HG02970 (cell line): Measurements from ENCODE around the gene MANF.
"Not testable (repeated sequence)": the region's sequence is repeated elsewhere in the genome, so short reads cannot be mapped to it uniquely, and the experiment has no call there.

Experiments
- ATAC-seq: cut with Tn5 transposase; IDR thresholded peaks from one replicate; pipeline ENCODE4 v1.9.1; 2021; ENCODE audit warnings: mild to moderate bottlenecking, moderate library complexity, moderate number of reproducible peaks; ENCODE audit not compliant: unreplicated experiment, low FRiP score

MANF gene

DNA sequence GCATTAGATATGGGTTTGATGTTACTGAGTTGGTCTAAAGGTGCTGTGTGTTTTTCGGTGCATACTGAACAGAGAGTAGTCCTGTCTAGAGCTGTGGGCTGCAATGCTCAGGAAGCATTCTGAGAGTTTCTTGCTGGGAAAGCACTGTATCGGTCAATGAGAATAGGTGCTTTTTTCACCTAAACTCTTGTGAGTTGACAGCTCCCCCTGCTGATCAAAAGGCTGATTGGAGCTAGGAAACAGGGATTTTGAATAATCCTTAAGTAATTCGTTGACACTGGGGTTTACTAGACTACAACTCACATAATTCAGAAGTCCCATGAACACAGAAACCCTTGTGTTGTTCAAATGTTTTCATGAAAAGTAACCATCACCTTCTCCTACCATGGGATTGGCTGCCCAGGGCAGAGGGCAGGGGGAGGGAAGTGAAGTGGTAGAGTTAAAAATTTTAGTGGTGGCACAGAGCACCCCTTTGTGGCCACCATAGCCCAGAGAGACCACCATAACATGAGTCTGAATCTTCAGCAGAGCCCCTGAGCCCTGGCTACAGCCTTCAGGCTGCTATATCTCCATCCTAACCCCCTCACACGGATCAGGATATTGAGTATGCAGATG lies 13.0 kb upstream of the MANF start:
- no peak for ATAC-seq

DNA sequence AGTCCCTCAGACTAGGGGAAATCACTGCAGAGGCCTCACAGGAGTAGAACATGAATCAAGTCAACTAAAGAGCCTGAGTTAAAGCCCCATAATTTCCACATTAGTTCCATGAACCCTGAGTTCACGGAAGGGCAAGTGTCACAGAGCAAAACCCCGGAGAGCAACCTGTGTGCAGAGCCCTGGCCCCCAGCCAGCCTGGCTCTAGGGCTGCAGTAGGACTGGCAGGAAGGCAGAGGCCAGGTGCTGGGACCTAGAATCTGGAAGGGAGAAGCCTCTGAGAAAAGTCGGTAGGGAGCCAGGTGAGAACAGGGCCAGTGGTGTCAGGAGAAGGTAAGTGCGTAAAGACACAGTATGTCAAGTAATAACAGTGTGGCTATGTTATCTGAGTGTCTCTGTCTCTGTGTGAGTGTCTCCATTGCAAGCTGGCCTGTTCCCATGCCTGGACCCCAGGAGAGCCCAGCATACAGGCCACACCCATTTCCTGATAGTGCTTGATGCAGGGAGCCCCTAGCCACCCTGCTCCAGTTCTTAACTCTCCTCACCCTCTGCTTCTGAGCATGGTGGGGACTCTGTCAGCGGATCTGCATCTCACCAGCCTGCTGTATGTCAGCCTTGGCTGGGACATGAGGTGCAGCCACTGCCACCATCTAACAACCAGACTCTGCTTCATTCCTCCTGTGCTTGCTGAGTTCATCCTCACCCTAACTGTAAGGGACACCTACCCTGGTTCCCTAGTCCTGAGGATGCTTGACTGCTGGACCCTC lies 11.3 kb upstream of the MANF start:
- no peak for ATAC-seq

DNA sequence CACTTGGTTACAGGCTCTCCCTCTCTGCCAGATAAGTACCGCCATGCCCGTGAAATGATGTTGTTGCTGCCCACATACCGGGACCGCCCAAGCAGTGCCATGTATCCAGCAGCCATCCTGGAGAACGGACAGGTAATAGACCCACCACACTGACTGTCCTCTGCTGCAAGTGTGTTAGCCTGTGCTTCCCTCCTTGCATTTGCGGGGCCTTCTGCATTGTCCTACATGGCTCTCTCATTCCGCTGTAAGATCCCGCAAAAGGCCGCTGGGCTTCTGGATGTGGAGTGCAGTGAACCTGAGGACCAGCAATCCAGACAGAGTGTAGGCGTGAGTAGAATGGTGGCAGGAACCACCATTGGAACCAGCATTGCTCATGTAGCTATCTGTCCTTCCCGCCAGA lies 10.6 kb upstream of the MANF start:
- no peak for ATAC-seq

DNA sequence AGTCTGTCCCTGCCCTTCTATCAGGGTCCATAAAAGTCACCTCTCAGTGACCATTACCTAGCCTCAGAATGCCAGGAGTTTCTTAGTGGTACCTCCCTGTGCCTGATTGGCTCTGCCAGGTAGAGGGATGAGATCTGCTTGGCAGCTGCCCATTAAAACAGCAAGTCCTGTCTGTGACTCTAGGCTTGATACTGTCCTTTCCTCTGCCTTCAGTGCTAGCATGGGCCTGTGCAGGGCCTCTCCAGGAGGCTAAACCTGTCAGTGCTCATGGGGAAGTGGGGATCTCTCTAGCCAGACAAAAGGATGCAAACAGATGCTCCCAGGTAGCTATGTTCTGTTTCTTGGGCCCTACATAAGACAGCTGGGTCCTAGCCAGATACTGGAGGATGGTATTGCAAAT lies 10.0 kb upstream of the MANF start:
- no peak for ATAC-seq

DNA sequence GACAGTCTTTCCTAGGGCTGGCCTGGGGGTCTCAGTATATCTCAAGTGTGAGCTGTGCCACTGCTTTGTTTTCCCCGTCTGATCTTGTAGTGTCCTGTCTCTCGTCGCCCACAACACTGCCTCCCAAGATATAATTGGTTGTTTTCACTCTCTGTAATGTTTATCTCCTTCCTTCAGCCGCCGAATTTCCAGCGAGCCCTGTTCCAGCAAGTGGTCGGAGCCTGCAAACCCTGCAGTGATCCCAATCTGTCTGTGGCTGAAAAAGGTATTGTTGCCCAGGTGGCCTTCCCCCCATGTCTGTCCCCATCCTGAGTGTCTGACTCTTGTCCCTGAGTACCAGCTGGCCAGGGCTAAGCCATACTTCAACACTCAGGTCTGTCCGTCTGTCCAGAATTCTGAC lies 9.5 kb upstream of the MANF start:
- no peak for ATAC-seq

DNA sequence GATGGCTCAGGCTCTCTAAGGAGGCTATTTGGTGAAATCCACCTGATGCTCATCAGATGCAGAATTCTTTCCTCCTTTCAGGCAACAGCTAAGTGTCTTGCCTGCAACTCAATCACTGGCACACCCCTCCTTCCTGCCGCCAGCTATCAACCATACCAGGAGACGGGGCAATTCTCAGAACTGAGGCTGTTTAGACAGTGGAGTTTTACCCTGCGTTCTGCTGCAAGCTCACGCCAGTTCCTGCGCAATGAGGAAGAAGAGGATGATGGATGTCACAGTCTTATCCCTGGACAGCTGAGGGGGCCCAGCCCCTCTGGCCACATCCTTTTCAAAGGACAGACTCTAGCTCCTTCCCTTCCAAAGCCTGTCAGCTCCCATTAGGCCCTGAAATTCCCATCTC lies 7.0 kb upstream of the MANF start:
- ATAC-seq, result no peak

DNA sequence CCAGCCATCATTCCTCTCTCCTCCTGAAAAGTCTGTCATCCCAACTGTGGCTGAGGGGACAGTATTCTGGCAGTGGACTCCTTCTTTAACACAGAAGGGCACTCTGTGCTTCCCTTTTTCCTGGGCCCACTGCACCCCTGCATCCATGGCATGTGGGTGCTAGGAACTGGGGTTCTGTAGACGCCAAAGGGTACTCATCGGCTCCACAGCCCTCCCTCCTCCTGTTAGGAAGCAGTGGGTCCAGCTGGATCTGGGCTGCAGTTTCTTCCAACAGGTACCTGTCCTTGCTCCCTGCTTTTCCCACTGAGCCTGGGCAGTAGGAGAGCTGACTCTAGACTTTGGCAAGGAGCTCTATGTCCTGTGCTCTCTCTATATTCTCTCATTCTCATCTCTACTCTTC lies 6.4 kb upstream of the MANF start:
- ATAC-seq, result no peak

DNA sequence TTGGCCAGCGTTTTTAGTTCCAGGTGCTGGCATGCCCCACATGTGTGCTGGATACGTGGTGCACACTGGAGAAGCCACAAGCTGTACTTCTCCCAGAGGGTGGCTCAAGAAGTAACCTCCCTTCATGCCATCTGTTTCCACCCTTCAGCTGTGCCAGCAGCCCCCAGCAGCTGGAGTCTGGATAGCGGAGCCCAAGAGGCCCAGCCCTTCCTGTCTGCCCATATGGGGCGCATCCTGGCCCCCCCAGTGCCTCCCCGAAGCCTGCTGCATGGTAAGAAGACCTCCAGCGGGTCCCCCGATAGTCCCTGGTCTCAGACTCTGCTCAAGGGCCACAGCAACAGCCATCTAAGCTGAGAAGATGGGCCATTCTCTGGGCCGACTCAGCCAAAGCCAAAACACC lies 5.8 kb upstream of the MANF start:
- ATAC-seq, result no peak

DNA sequence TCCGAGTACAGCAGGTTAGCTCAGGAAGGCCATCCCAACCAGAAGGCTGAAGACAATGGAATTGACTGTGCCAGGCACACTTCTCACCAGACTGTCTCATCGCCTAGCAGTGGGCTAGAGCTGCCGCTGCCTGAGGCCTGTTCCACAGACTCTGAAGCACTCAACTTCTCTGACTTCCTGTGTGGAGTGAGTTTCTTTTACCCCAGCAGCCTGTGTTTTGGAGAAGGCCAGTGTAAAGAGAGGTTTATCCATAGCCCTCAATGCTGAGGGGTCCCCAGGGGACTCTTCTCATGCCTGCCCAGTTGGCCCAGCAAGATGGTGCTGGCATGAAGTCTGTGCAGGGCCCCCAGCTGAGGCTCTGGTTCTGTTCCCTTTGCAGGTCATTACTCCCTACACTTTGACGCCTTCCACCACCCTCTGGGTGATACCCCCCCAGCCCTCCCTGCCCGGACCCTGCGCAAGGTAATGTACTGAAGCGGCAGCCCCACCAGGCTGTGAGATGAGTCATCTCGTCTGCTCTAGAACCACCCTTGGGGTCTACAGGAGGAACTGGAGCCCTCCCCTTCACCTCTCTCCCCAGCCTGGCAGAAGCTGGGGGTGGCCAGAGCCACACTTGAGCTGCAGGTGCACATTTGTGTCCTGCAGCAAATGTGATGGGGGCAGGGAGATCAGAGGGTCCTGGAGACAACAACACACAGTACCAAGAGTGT lies 5.2 kb upstream of the MANF start:
- no peak for ATAC-seq

DNA sequence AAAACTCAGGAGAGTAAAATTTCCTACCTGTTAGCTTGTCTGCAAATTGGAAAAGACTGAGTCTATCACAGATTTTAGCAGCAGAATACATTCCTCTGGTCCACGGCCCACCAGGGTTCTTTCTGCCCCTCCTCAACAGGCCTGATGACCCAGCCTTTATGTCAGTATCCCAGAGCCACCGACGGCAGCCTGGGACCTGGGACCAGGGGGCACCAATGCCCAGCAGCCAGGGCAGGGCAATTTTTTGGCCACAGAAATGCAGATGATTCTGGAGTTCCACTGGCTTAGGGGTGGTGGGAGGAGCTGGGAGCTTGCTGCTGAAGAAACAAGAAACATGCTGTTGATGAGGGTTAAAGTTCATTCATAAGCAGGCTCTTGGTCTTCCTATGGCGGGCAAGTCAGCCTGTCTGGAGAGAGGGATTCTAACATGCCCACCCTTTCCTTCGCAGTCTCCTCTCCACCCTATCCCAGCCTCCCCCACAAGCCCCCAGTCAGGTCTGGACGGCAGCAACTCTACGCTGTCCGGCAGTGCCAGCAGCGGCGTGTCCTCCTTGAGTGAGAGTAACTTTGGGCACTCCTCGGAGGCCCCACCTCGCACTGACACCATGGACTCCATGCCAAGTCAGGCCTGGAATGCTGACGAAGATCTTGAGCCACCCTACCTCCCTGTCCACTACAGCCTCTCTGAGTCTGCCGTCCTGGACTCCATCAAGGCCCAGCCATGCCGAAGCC lies 4.3 kb upstream of the MANF start:
- no peak for ATAC-seq

DNA sequence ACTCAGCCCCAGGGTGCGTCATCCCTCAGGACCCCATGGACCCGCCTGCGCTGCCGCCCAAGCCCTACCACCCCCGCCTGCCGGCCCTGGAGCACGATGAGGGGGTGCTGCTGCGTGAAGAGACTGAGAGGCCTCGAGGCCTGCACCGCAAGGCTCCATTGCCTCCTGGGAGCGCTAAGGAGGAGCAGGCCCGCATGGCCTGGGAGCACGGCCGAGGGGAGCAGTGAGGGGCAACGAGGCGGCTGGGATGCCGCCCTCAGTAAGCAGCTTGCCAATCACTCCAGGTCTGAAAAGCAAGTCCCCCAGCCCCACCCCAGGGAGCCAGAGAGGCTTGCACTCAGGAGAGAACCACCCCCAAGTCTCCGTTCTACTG lies 3.8 kb upstream of the MANF start:
- no peak for ATAC-seq

DNA sequence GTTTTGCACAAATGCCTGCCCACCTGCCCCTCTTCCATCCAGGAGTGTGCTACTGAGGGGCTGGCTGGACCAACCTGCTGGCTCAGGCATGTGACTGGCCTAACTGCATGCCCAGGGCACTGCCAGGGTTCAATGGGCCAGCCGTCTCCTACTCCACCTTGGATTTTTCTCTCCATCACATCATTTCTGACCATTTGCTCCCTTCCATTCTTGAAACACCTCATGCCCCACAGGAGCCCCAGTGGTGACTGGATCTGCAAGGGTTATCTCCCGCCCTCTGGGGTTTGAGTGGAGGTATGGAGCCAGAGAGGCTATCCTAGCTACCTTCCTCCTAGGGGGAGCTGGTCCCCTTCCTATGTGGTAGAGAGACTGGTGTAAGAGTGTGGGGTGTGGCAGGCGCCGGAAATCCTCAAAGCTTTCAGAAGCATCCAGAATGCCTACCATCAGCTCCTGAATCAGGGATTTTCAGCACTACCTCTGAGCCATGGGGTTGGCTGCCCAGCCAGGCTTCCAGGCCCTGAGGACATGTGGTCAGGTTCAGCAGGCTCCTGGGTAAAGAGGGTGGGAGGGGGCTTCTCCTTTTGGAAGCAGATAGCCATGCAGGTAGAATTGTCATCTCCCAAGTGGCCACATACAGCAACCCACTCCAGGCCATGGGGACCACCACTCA lies 2.9 kb upstream of the MANF start:
- no peak for ATAC-seq

DNA sequence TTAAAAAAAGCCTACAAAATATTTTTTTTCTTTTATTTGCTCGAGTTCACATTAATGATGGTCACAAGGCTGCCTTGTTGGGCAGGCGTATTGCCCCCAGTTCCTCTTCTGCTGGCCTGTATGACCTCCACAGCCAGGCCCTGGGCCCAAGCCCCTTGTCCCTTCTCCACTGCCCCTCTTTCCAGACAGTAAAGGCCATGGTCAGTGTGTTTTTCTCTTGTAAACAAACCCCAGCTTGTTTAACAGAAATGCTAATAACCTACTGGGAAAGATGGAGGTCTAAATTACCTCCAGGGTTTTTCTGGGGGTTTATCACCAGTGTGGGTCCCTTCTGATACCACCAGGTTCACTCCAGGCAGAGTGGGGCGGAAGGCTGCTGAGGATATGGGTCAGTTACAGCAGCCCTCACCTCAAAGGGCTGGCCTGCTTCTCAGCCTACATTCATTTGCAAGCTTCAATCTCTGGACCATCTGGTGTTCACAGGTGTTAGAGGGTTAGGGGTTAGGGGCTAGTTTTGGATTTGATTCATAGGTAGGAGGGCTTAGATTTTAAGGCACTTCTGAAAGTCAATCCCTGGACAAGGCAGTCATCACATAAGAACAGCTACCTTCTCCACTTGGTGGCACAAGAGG lies 2.0 kb upstream of the MANF start:
- ATAC-seq, result no peak

DNA sequence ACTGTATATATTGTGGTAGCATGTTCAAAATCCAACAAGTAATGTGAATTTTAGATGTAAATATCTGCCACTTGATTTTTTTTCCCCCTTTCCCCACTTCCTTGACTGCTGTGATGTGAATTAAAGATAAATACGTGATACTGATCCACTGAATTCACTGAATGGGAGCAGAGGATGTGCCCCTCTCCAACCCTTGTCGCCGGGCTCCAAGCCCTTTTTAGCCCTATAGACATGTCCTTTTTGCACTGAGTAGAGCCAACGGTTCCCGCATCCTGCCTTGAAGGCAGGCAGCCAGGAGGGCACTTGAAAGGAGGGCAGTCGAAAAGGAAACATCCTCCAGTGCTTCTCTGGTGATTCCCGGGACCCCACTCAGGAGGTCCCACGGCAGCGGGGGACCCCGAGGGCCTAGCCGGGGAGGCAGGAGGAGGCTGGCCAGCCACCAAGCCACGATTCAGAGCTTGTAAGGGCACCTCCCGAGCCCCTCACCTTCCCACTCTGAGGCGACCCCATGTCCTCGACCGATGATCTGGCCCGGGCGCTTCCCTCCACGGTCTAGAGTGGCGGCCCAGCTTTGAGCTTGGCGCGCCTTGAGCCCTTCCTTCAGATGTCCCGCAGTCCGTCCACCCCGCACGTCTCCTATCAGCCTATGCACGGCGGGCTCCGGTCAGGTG lies 901 bp upstream of the MANF start:
- ATAC-seq, result no peak

DNA sequence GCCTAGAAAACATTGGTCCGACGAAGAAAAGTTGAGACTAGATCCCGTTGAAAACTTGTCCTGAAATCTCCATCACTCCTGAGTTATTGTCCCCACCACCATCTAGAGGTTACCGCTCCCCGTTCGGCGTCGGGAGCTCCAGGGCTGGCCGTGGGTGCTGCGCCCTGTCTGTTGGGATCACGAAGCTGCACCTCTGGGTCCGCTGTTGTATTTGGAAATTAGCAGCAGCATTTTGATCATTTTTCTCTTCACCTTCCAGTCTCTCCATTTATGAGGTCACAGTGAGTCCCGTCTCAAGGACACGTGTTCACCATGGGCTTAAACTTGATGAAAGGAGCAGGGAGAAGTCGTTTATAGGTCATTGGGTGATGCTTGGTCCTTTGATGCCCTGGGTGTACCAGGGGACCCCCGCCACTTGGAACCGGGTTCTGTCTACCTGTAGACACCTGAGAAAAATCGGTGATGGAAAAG lies 565 bp downstream of the MANF start:
- ATAC-seq, result no peak

DNA sequence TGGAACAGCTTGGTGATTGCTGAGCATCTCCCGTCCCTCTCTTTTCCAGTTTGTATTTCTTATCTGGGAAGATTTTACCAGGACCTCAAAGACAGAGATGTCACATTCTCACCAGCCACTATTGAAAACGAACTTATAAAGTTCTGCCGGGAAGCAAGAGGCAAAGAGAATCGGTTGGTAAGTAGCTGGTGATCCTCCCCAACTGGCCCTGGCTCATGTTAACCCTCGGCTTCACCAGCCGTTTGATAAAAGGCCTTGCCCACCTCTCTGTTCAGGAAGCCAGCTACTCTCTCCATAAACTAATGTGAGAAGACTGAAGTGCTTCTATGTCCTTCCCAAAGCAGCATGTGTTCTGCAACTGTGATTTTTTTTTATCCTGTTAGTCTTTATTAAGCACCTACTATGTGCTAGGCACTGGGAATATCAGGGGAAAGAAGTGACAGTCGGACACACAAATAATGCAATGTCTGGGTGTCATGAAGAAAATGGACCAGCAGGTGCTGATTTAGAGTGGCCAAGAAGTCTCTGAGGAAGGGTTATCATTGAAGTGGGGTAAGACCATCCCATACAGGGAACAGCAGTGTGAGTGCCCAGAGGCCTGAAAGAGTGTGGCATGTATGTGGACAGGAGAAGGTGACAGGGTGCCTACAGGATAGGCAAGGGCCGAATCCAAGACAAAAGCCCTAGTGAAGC lies 1.2 kb downstream of the MANF start:
- ATAC-seq, result no peak

DNA sequence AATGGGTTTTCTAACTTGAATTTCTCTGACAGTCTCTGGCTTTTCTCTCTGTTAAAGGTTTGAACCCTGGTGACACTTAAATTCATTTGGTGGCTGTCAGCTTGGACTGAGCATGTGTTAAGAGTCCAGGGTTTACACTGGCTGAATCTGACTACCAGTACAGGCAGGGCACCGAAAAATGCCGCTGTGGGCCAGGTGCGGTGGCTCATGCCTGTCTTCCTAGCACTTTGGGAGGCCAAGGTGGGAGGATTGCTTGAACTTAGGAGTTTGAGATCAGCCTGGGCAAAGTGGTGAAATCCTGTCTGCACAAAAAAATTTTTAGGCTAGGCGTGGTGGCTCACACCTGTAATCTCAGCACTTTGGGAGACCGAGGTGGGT lies 1.8 kb downstream of the MANF start:
- no peak for ATAC-seq

DNA sequence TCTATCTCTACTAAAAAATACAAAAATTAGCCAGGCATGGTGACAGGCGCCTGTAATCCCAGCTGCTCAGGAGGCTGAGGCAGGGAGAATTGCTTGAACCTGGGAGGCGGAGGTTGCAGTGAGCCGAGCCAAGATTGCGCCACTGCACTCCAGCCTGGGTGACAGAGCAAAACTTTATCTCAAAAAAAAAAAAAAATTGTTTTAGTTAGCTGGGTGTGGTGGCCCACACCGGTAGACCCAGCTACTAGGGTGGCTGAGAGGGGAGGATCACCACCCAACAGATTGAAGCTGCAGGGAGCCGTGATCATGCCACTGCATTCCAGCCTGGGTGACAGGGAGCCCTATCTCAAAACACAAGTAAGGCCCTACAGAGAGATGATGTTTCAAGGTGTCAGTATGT lies 2.2 kb downstream of the MANF start:
- not testable (repeated sequence) for ATAC-seq
